GM19397 (cell line): ENCODE data around the gene PITX2.
A peak's percentile ranks its signal among the peaks of the same experiment; 100 is the strongest.

Experiments used
- ATAC-seq: cut with Tn5 transposase; IDR thresholded peaks from one replicate; pipeline ENCODE4 v1.9.1; 2021; ENCODE audit warnings: mild to moderate bottlenecking, moderate library complexity; ENCODE audit not compliant: unreplicated experiment

Gene PITX2

GRCh38 chr4:110636680-110637407 is 14.0 kb upstream of the PITX2 start:
- no peak for ATAC-seq

- ATAC-seq, result no peak
Measured at GRCh38 chr4:110636171-110636679, 13.3 kb upstream of the PITX2 start.

GRCh38 chr4:110635163-110635865 is 12.4 kb upstream of the PITX2 start:
- ATAC-seq, result no peak

GRCh38 chr4:110634350-110635162 is 11.7 kb upstream of the PITX2 start:
- no peak for ATAC-seq

GRCh38 chr4:110633358-110634341 is 10.8 kb upstream of the PITX2 start:
- ATAC-seq, result no peak

GRCh38 chr4:110632506-110633357 is 9.9 kb upstream of the PITX2 start:
- peak; percentile 6 for ATAC-seq

GRCh38 chr4:110631584-110632505 is 9.0 kb upstream of the PITX2 start:
- ATAC-seq, result peak; percentile 99

GRCh38 chr4:110630688-110631402 is 8.0 kb upstream of the PITX2 start:
- ATAC-seq, result no peak

GRCh38 chr4:110629780-110630687 is 7.2 kb upstream of the PITX2 start:
- no peak for ATAC-seq

- no peak for ATAC-seq
Measured at GRCh38 chr4:110629214-110629754, 6.4 kb upstream of the PITX2 start.

GRCh38 chr4:110628663-110629213 is 5.9 kb upstream of the PITX2 start:
- ATAC-seq, result no peak

GRCh38 chr4:110627977-110628662 is 5.2 kb upstream of the PITX2 start:
- ATAC-seq, result no peak

- ATAC-seq, result no peak
Measured at GRCh38 chr4:110626532-110627153, 3.8 kb upstream of the PITX2 start.

GRCh38 chr4:110625576-110626257 is 2.8 kb upstream of the PITX2 start:
- no peak for ATAC-seq
